ENCODE data around the gene ANO3.

GRCh38 chr11:26353010-26353409 lies 21.1 kb downstream of the ANO3 start:
- TF ChIP-seq MAFK (IDR thresholded peaks at IDR 0.05; ENCODE audit: low read depth, low read length) (no peak), USF2 (IDR thresholded peaks at IDR 0.05; ENCODE audit: low read length) (no peak)
